Esophagus muscularis mucosa (tissue), 4 donors: ENCODE measurements around the gene PIEZO1. TPM values are rescaled to one million over a fixed set of nuclear protein-coding genes. Genes with fewer than 3 reads are reported as not detected.

ENCODE experiments used
- DNase-seq: peaks from one replicate; pipeline ENCODE4 v3.0.0-alpha.2; 2017; ENCODE audit errors: extremely low spot score
- H3K27ac ChIP-seq, 4 donors: fragments of 200-600 bp; sonication (generic); replicated peaks in 1 of 4; 1 replicate in 3 of 4; 2 replicates in 1 of 4; pipeline ENCODE4 v1.5.1; 2016 to 2019; ENCODE audit warnings: mild to moderate bottlenecking in 1 of 4
- H3K27me3 ChIP-seq, 4 donors: fragments of 200-600 bp; sonication (generic); one replicate each; pipeline versions ENCODE4 v1.5.1 to v1.6.0; 2016 to 2019
- H3K36me3 ChIP-seq, 4 donors: fragments of 200-600 bp; sonication (generic); one replicate each; pipeline ENCODE4 v1.5.1; 2016 to 2019
- H3K4me1 ChIP-seq, 4 donors: fragments of 200-600 bp; sonication (generic); one replicate each; pipeline ENCODE4 v1.5.1; 2016 to 2019
- H3K4me3 ChIP-seq, 4 donors: fragments of 200-600 bp; sonication (generic); 1 replicate in 2 of 4; 2 replicates in 2 of 4; pipeline ENCODE4 v1.5.1; 2016 to 2019; ENCODE audit warnings: mild to moderate bottlenecking in 4 of 4, moderate library complexity in 1 of 4
- H3K9me3 ChIP-seq, 4 donors: fragments of 200-600 bp; sonication (generic); 1 replicate in 3 of 4; 2 replicates in 1 of 4; pipeline ENCODE4 v1.5.1; 2016 to 2019
- CTCF ChIP-seq, 3 experiments: fragments of 200-600 bp in 2 of 3; fragments of 450-650 bp in 1 of 3; sonication (generic) in 2 of 3; IDR thresholded peaks; one replicate each; pipeline ENCODE4 v1.5.1; 2017 to 2019; ENCODE audit warnings: antibody characterized with exemption in 3 of 3, mild to moderate bottlenecking in 2 of 3, moderate library complexity in 1 of 3
- EP300 ChIP-seq: sonication (generic); formaldehyde crosslinking; IDR thresholded peaks from one replicate; pipeline ENCODE4 v1.6.1; 2017; ENCODE audit warnings: antibody characterized with exemption
- POLR2A ChIP-seq: fragments of 450-650 bp; IDR thresholded peaks from one replicate; pipeline ENCODE4 v1.6.1; 2017; ENCODE audit warnings: antibody characterized with exemption, moderate library complexity, mild to moderate bottlenecking, low read depth
- POLR2AphosphoS5 ChIP-seq, 2 donors: sonication (generic); formaldehyde crosslinking; IDR thresholded peaks; one replicate each; pipeline ENCODE4 v1.6.1; 2017; ENCODE audit warnings: antibody characterized with exemption in 2 of 2
- WGBS: methylation state at CpG from one replicate; pipeline ENCODE4 v1.1.5; 2018; 5-methylcytosine and 5-hydroxymethylcytosine counted together
- intact Hi-C: fragments of 100-400 bp; cut with DNase I; formaldehyde crosslinking; loops from one replicate; pipeline ENCODE4 v1.15.1; 2023
- total RNA-seq, 4 donors: library from RNA; depleted of rRNA; stranded (reverse); fragments of >200 nt; gene quantifications; one replicate each; pipeline versions ENCODE4 v1.1.0 to v1.2.1, GENCODE V29; 2016

PIEZO1 gene
- total RNA-seq, 4 donors from 2014 or later, result 140 to 298 (median 182) TPM

- WGBS, result no CpG with 5 or more reads among the region's 15 CpGs
Measured at GRCh38 chr16:88716201-88716600, 68.8 kb downstream of the PIEZO1 start.

GRCh38 chr16:88715312-88716190 is 69.5 kb downstream of the PIEZO1 start:
- H3K36me3 ChIP-seq, result peaks cover 65 to 75% (median 74%) of the 10 kb centered on the region in 4 donors
- TF ChIP-seq POLR2A, result no peak
- TF ChIP-seq EP300, result no peak
- no peak for TF ChIP-seq POLR2AphosphoS5 (IDR thresholded peaks at IDR 0.05)
- TF ChIP-seq CTCF (IDR thresholded peaks at IDR 0.05), result no peak
- H3K4me3 ChIP-seq, result no peak overlapping the region
- intact Hi-C loops, result no loop called here
- H3K4me1 ChIP-seq, result peaks cover 0 to 29% (median 8%) of the 10 kb centered on the region in 4 donors
- H3K27me3 ChIP-seq, result no peaks in the 10 kb centered on the region
- H3K27ac ChIP-seq, result no peak overlapping the region
- H3K9me3 ChIP-seq, result no peaks in the 10 kb centered on the region
- WGBS, result 91% methylated on average over 35 of the region's 57 CpGs
- no peak for DNase-seq

More at GRCh38 chr16:88716201-88716600, 68.8 kb downstream of the PIEZO1 start:
- no peak overlapping the region for H3K27ac ChIP-seq
- no peaks in the 10 kb centered on the region for H3K27me3 ChIP-seq
- peaks cover 0 to 23% (median 8%) of the 10 kb centered on the region in 4 donors for H3K4me1 ChIP-seq
- intact Hi-C loops, result no loop called here
- DNase-seq, result no peak
- H3K4me3 ChIP-seq, result no peak overlapping the region
- H3K36me3 ChIP-seq, result peaks cover 71 to 82% (median 80%) of the 10 kb centered on the region in 4 donors
- H3K9me3 ChIP-seq, result no peaks in the 10 kb centered on the region
- no peak for TF ChIP-seq POLR2A
- no peak for TF ChIP-seq CTCF (IDR thresholded peaks at IDR 0.05)
- no peak for TF ChIP-seq POLR2AphosphoS5 (IDR thresholded peaks at IDR 0.05)
- TF ChIP-seq EP300, result no peak

- Histone ChIP-seq H3K27me3 (no peaks in the 10 kb centered on the region), H3K4me1 (peaks cover 0 to 25% (median 6%) of the 10 kb centered on the region in 4 donors), H3K27ac (no peak overlapping the region), H3K36me3 (peaks cover 56 to 72% (median 70%) of the 10 kb centered on the region in 4 donors), H3K9me3 (no peaks in the 10 kb centered on the region), H3K4me3 (no peak overlapping the region)
- WGBS, result 88% methylated on average over 38 of the region's 42 CpGs
- intact Hi-C loops, result no loop called here
- no peak for TF ChIP-seq POLR2A
- TF ChIP-seq POLR2AphosphoS5 (IDR thresholded peaks at IDR 0.05), result no peak
- no peak for TF ChIP-seq CTCF (IDR thresholded peaks at IDR 0.05)
- TF ChIP-seq EP300, result no peak
- no peak for DNase-seq
Measured at GRCh38 chr16:88714420-88715302, 70.4 kb downstream of the PIEZO1 start.

- intact Hi-C loops, result no loop called here
- DNase-seq, result no peak
- H3K27me3 ChIP-seq, result no peaks in the 10 kb centered on the region
- H3K27ac ChIP-seq, result no peak overlapping the region
- 96% methylated on average over 14 of the region's 30 CpGs for WGBS
- TF ChIP-seq POLR2AphosphoS5 (IDR thresholded peaks at IDR 0.05) (no peak), CTCF (IDR thresholded peaks at IDR 0.05) (no peak), EP300 (no peak), POLR2A (no peak)
- no peaks in the 10 kb centered on the region for H3K9me3 ChIP-seq
- H3K4me3 ChIP-seq, result no peak overlapping the region
- H3K36me3 ChIP-seq, result peaks cover 48 to 68% (median 62%) of the 10 kb centered on the region in 4 donors
- peaks cover 0 to 18% (median under 1%) of the 10 kb centered on the region in 4 donors for H3K4me1 ChIP-seq
Measured at GRCh38 chr16:88713568-88714419, 71.2 kb downstream of the PIEZO1 start.
